ENCODE measurements around the gene MPEG1. TPM values are rescaled to one million over a fixed set of nuclear protein-coding genes. Genes with fewer than 3 reads are reported as not detected.

The MPEG1 gene
- not detected for total RNA-seq (ENCODE audit: unreplicated experiment)
- long read RNA-seq, result 0 reads

- Mint-ChIP-seq H3K9me3 (ENCODE audit: unreplicated experiment) (no peaks in the 10 kb centered on the region), H3K36me3 (ENCODE audit: unreplicated experiment) (no peaks in the 10 kb centered on the region), H3K4me1 (ENCODE audit: low read depth, unreplicated experiment) (no peaks in the 10 kb centered on the region), H3K4me3 (ENCODE audit: unreplicated experiment) (no peak within 1 kb of the TSS), H3K27me3 (ENCODE audit: unreplicated experiment) (no peaks in the 10 kb centered on the region), H3K27ac (ENCODE audit: unreplicated experiment) (no peak within 1 kb of the TSS)
- TF ChIP-seq CTCF (IDR thresholded peaks at IDR 0.05; ENCODE audit: partially characterized antibody, unreplicated experiment), result no peak
- no peak for DNase-seq
Observed at GRCh38 chr11:59212744-59213631, at the start of gene MPEG1. TSS of gene MPEG1 (minus strand) at chr11:59212927. CDS start at chr11:59212865, 62 bp downstream.

- Mint-ChIP-seq H3K27ac (ENCODE audit: unreplicated experiment) (no peak overlapping the region), H3K4me1 (ENCODE audit: low read depth, unreplicated experiment) (no peaks in the 10 kb centered on the region), H3K9me3 (ENCODE audit: unreplicated experiment) (peaks cover 3% of the 10 kb centered on the region), H3K4me3 (ENCODE audit: unreplicated experiment) (no peak overlapping the region), H3K36me3 (ENCODE audit: unreplicated experiment) (no peaks in the 10 kb centered on the region), H3K27me3 (ENCODE audit: unreplicated experiment) (no peaks in the 10 kb centered on the region)
- DNase-seq, result no peak
- TF ChIP-seq CTCF (IDR thresholded peaks at IDR 0.05; ENCODE audit: partially characterized antibody, unreplicated experiment), result no peak
Observed at GRCh38 chr11:59262177-59262818, 49.6 kb upstream of the MPEG1 start.

- Mint-ChIP-seq H3K4me1 (ENCODE audit: low read depth, unreplicated experiment) (no peaks in the 10 kb centered on the region), H3K4me3 (ENCODE audit: unreplicated experiment) (no peak overlapping the region), H3K36me3 (ENCODE audit: unreplicated experiment) (no peaks in the 10 kb centered on the region), H3K27me3 (ENCODE audit: unreplicated experiment) (peaks cover 2% of the 10 kb centered on the region), H3K27ac (ENCODE audit: unreplicated experiment) (no peak overlapping the region), H3K9me3 (ENCODE audit: unreplicated experiment) (peaks cover 5% of the 10 kb centered on the region)
- no peak for TF ChIP-seq CTCF (IDR thresholded peaks at IDR 0.05; ENCODE audit: partially characterized antibody, unreplicated experiment)
- DNase-seq, result no peak
Observed at GRCh38 chr11:59261150-59261549, 48.4 kb upstream of the MPEG1 start.

- Mint-ChIP-seq H3K27ac (ENCODE audit: unreplicated experiment) (no peak overlapping the region), H3K9me3 (ENCODE audit: unreplicated experiment) (peaks cover 5% of the 10 kb centered on the region), H3K27me3 (ENCODE audit: unreplicated experiment) (peaks cover 5% of the 10 kb centered on the region), H3K4me3 (ENCODE audit: unreplicated experiment) (no peak overlapping the region), H3K36me3 (ENCODE audit: unreplicated experiment) (no peaks in the 10 kb centered on the region), H3K4me1 (ENCODE audit: low read depth, unreplicated experiment) (no peaks in the 10 kb centered on the region)
- no peak for TF ChIP-seq CTCF (IDR thresholded peaks at IDR 0.05; ENCODE audit: partially characterized antibody, unreplicated experiment)
- DNase-seq, result no peak
Observed at GRCh38 chr11:59259867-59260475, 47.2 kb upstream of the MPEG1 start.

All from glutamatergic neuron (in vitro differentiated cells).